IMR-90 (cell line): ENCODE results near the gene LCA5L. TPM values are rescaled to one million over a fixed set of nuclear protein-coding genes. Genes with fewer than 3 reads are reported as not detected.

Experiments used
- ATAC-seq: fragments of 200-7000 bp; cut with Tn5 transposase; 2 replicates; pipeline ENCODE4 v1.9.1; 2020; ENCODE audit warnings: low read depth, mild to moderate bottlenecking, moderate library complexity
- BruUV-seq: library from RNA; stranded (reverse); fragments of 400-500 nt; replicated peaks from 2 replicates; lab custom pipeline; 2021; lab: Mats Ljungman, UMichigan
- CTCF ChIA-PET: fragments of 300-600 bp; formaldehyde crosslinking; extraction: SDS; loops from one replicate; lab custom pipeline; 2021; ENCODE audit warnings: antibody characterized with exemption; lab: Yijun Ruan, JAX
- POLR2A ChIA-PET: fragments of 300-600 bp; sonication (Branson Sonifier 250); formaldehyde crosslinking; loops from one replicate; lab custom pipeline; 2022; ENCODE audit warnings: antibody characterized with exemption; ENCODE audit not compliant: unreplicated experiment; lab: Charles Lee
- DNase-seq: peaks from one replicate; pipeline ENCODE4 v3.0.0; 2013
- H2AFZ ChIP-seq: replicated peaks from 2 replicates; pipeline ENCODE3; 2013; ENCODE audit warnings: low read length, mild to moderate bottlenecking; ENCODE audit not compliant: poor library complexity
- H2AK5ac ChIP-seq: 2 replicates; pipeline ENCODE4 v1.6.1; 2013; ENCODE audit warnings: low read depth, low read length, inconsistent platforms
- H2AK9ac ChIP-seq: replicated peaks from 2 replicates; pipeline ENCODE3; 2013; ENCODE audit warnings: mild to moderate bottlenecking, low read depth, low read length, moderate library complexity; ENCODE audit not compliant: poor library complexity
- H2BK120ac ChIP-seq: 2 replicates; pipeline ENCODE4 v1.6.1; 2013; ENCODE audit warnings: low read depth, low read length, inconsistent platforms
- H2BK15ac ChIP-seq: 3 replicates; pipeline ENCODE4 v1.6.1; 2013; ENCODE audit warnings: low read depth, low read length, inconsistent platforms
- H2BK20ac ChIP-seq: 2 replicates; pipeline ENCODE4 v1.6.1; 2013; ENCODE audit warnings: low read depth, mild to moderate bottlenecking, inconsistent platforms, low read length, moderate library complexity
- H2BK5ac ChIP-seq: 2 replicates; pipeline ENCODE4 v1.6.1; 2013; ENCODE audit warnings: mild to moderate bottlenecking, low read depth, low read length, inconsistent platforms; ENCODE audit not compliant: poor library complexity, severe bottlenecking
- H3K14ac ChIP-seq: replicated peaks from 2 replicates; pipeline ENCODE4 v1.6.1; 2013; ENCODE audit warnings: low read depth, low read length, inconsistent platforms
- H3K18ac ChIP-seq: 2 replicates; pipeline ENCODE4 v1.6.1; 2013; ENCODE audit warnings: low read depth, low read length, control low read depth
- H3K23ac ChIP-seq: 2 replicates; pipeline ENCODE4 v1.6.1; 2013; ENCODE audit warnings: low read depth, low read length, inconsistent platforms
- H3K27ac ChIP-seq: 2 replicates; pipeline ENCODE4 v1.5.1; 2013; ENCODE audit warnings: mild to moderate bottlenecking, control low read depth, low read length; ENCODE audit not compliant: insufficient read depth
- H3K27me3 ChIP-seq: 2 replicates; pipeline ENCODE4 v1.6.1; 2013; ENCODE audit warnings: low read length; ENCODE audit not compliant: control insufficient read depth, insufficient read depth
- H3K36me3 ChIP-seq: 2 replicates; pipeline ENCODE4 v1.6.1; 2013; ENCODE audit warnings: low read length, mixed read lengths; ENCODE audit not compliant: control insufficient read depth, insufficient read depth
- H3K4ac ChIP-seq: 2 replicates; pipeline ENCODE4 v1.6.1; 2013; ENCODE audit warnings: low read depth, low read length, inconsistent platforms
- H3K4me1 ChIP-seq: 2 replicates; pipeline ENCODE4 v1.6.1; 2013; ENCODE audit warnings: low read length, mixed read lengths; ENCODE audit not compliant: control insufficient read depth, insufficient read depth
- H3K4me2 ChIP-seq: 2 replicates; pipeline ENCODE4 v1.6.1; 2013; ENCODE audit warnings: low read depth, mild to moderate bottlenecking, control low read depth, low read length, moderate library complexity
- H3K4me3 ChIP-seq: 2 replicates; pipeline ENCODE4 v1.5.1; 2013; ENCODE audit warnings: low read depth, mild to moderate bottlenecking, control low read depth, low read length, moderate library complexity; ENCODE audit not compliant: insufficient read depth
- H3K56ac ChIP-seq: 2 replicates; pipeline ENCODE4 v1.6.1; 2013; ENCODE audit warnings: low read length, inconsistent platforms; ENCODE audit not compliant: insufficient read depth; ENCODE audit errors: extremely low read depth
- H3K79me1 ChIP-seq, 2 experiments: 2 replicates each; pipeline ENCODE4 v1.6.1; 2013; ENCODE audit warnings: low read length in 2 of 2, inconsistent platforms in 1 of 2, low read depth in 1 of 2
- H3K9ac ChIP-seq: 2 replicates; pipeline ENCODE4 v1.6.1; 2013; ENCODE audit warnings: low read depth, low read length, control low read depth
- H3K9me1 ChIP-seq: 2 replicates; pipeline ENCODE4 v1.6.1; 2013; ENCODE audit warnings: low read length, inconsistent platforms; ENCODE audit not compliant: insufficient read depth
- H3K9me3 ChIP-seq: 2 replicates; pipeline ENCODE4 v1.6.1; 2013; ENCODE audit warnings: low read length; ENCODE audit not compliant: control insufficient read depth, insufficient read depth
- H4K20me1 ChIP-seq: 2 replicates; pipeline ENCODE4 v1.6.1; 2013; ENCODE audit warnings: low read length, inconsistent platforms; ENCODE audit not compliant: insufficient read depth
- H4K5ac ChIP-seq: 2 replicates; pipeline ENCODE4 v1.6.1; 2013; ENCODE audit warnings: mild to moderate bottlenecking, low read depth, low read length, control low read depth
- H4K8ac ChIP-seq, 2 experiments: 2 replicates each; pipeline ENCODE4 v1.6.1; 2013; ENCODE audit warnings: low read depth in 2 of 2, low read length in 2 of 2, control low read depth in 1 of 2, inconsistent platforms in 1 of 2
- H4K91ac ChIP-seq: 2 replicates; pipeline ENCODE4 v1.6.1; 2013; ENCODE audit warnings: low read depth, low read length, inconsistent platforms; ENCODE audit not compliant: insufficient read depth
- BHLHE40 ChIP-seq: fragments of 150-350 bp; IDR thresholded peaks from 2 replicates; pipeline ENCODE4 v1.6.1; 2016; ENCODE audit warnings: mild to moderate bottlenecking, low read depth, low read length
- CEBPB ChIP-seq: IDR thresholded peaks from 2 replicates; pipeline ENCODE4 v1.6.1; 2012; ENCODE audit warnings: low read depth, low read length, improper control_type of control experiment
- CHD1 ChIP-seq: IDR thresholded peaks from 2 replicates; pipeline ENCODE4 v1.6.1; 2012; ENCODE audit warnings: low read depth, low read length, improper control_type of control experiment
- FOS ChIP-seq: fragments of 150-350 bp; IDR thresholded peaks from 2 replicates; pipeline ENCODE4 v1.6.1; 2016; ENCODE audit warnings: low read depth, low read length
- MAFK ChIP-seq: IDR thresholded peaks from 2 replicates; pipeline ENCODE4 v1.6.1; 2012; ENCODE audit warnings: low read depth, low read length, improper control_type of control experiment
- MAZ ChIP-seq: IDR thresholded peaks from 2 replicates; pipeline ENCODE4 v1.6.1; 2012; ENCODE audit warnings: low read depth, mild to moderate bottlenecking, low read length, improper control_type of control experiment, moderate library complexity, borderline replicate concordance
- MXI1 ChIP-seq: IDR thresholded peaks from 2 replicates; pipeline ENCODE4 v1.6.1; 2012; ENCODE audit warnings: low read depth, mild to moderate bottlenecking, low read length, moderate library complexity, borderline replicate concordance
- NFE2L2 ChIP-seq: fragments of 150-350 bp; IDR thresholded peaks from 2 replicates; pipeline ENCODE4 v1.6.1; 2016; ENCODE audit warnings: low read depth, mild to moderate bottlenecking, low read length
- RCOR1 ChIP-seq: IDR thresholded peaks from 2 replicates; pipeline ENCODE4 v1.6.1; 2012; ENCODE audit warnings: mild to moderate bottlenecking, low read length, improper control_type of control experiment; ENCODE audit not compliant: insufficient replicate concordance
- RFX5 ChIP-seq: IDR thresholded peaks from 2 replicates; pipeline ENCODE4 v1.8.0; 2012; ENCODE audit warnings: low read depth, mild to moderate bottlenecking, low read length, moderate library complexity
- SMC3 ChIP-seq: fragments of 150-350 bp; IDR thresholded peaks from 2 replicates; pipeline ENCODE4 v1.6.1; 2016; ENCODE audit warnings: low read depth, mild to moderate bottlenecking, antibody characterized with exemption, low read length, moderate library complexity
- USF2 ChIP-seq: fragments of 150-350 bp; IDR thresholded peaks from 2 replicates; pipeline ENCODE4 v1.6.1; 2017; ENCODE audit warnings: mild to moderate bottlenecking, antibody characterized with exemption, low read length, low read depth
- WGBS, 2 experiments: methylation state at CpG; one replicate each; pipeline versions ENCODE4 v1.1.5 to v1.1.7; 2013; ENCODE audit warnings: missing lambda C conversion rate in 2 of 2; ENCODE audit not compliant: insufficient read length in 1 of 2; ENCODE audit errors: extremely low coverage in 2 of 2; 5-methylcytosine and 5-hydroxymethylcytosine counted together
- dilution Hi-C: fragments of 300-500 bp; cut with HindIII; formaldehyde crosslinking; loops from one replicate; pipeline ENCODE4 v1.14.3; 2018; ENCODE audit warnings: low sequenced_read_pairs; ENCODE audit not compliant: unreplicated experiment
- in situ Hi-C: fragments of 300-500 bp; cut with MboI; formaldehyde crosslinking; loops from 3 replicates; pipeline ENCODE4 v1.14.3; 2019; ENCODE audit warnings: low sequenced_read_pairs, inconsistent platforms, mixed read lengths
- intact Hi-C: fragments of 100-400 bp; cut with micrococcal nuclease; formaldehyde crosslinking; loops from 2 replicates; pipeline ENCODE4 v1.10.0; 2022
- polyA plus RNA-seq, 3 experiments: library from polyadenylated mRNA; depleted of rRNA; stranded (reverse); fragments of >200 nt; gene quantifications; 2 replicates each; pipeline ENCODE4 v1.2.3, GENCODE V29; 2012; ENCODE audit warnings: low replicate concordance in 1 of 3
- total RNA-seq: library from RNA; depleted of rRNA; stranded (reverse); fragments of >200 nt; gene quantifications from 2 replicates; pipeline ENCODE4 v1.2.3, GENCODE V29; 2012
- TF ChIP-seq, protein P1 (sequence below): conservative IDR thresholded peaks from 2 replicates; pipeline ENCODE4 v1.5.1; 2012; ENCODE audit warnings: mild to moderate bottlenecking, low read depth, low read length, improper control_type of control experiment

LCA5L gene
- total and polyA plus RNA-seq, 2 of the 4 experiments (the other 2 are of a cell fraction), result 0.18 to 0.26 TPM

DNA sequence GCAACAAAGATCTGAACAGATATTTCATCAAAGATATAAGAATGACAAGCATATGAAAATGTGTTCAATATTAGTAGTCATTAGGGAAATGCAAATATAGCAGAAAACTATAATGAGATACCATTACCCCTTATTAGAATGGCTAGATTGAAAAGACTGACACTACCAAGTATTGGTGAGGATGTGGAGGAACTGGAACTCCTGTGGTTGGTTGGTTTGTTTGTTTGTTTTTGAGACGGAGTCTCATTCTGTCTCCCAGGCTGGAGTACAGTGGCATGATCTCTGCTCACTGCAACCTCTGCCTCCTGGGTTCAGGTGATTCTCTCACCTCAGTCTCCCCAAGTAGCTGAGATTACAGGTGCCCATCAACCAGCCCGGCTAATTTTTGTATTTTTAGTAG lies 77.8 kb downstream of the LCA5L start:
- POLR2A ChIA-PET, result no interaction called here
- no peak overlapping the region for H3K18ac ChIP-seq
- no peak overlapping the region for H4K91ac ChIP-seq
- no peak overlapping the region for H2BK20ac ChIP-seq
- in situ Hi-C loops (no loop called here), intact Hi-C loops (no loop called here), dilution Hi-C loops (no loop called here)
- H3K14ac ChIP-seq, result no peak overlapping the region
- H3K36me3 ChIP-seq, result no peaks in the 10 kb centered on the region
- no peaks in the 10 kb centered on the region for H3K27me3 ChIP-seq
- no peak overlapping the region for H2BK5ac ChIP-seq
- H3K4ac ChIP-seq, result no peak overlapping the region
- H2AK5ac ChIP-seq, result no peak overlapping the region
- H2BK120ac ChIP-seq, result no peak overlapping the region
- H2BK15ac ChIP-seq, result no peak overlapping the region
- DNase-seq (no peak), ATAC-seq (no peak)
- no peak overlapping the region for H3K27ac ChIP-seq
- no peaks in the 10 kb centered on the region for H4K20me1 ChIP-seq
- H3K4me2 ChIP-seq, result no peak overlapping the region
- H4K8ac ChIP-seq, result no peak overlapping the region
- no peaks in the 10 kb centered on the region for H3K9me3 ChIP-seq
- no peak overlapping the region for H3K23ac ChIP-seq
- no peak overlapping the region for H2AFZ ChIP-seq
- CTCF ChIA-PET, result no interaction called here
- no peak overlapping the region for H4K5ac ChIP-seq
- peaks cover 15% of the 10 kb centered on the region for H3K4me1 ChIP-seq
- H3K56ac ChIP-seq, result no peak overlapping the region
- H3K9ac ChIP-seq, result no peak overlapping the region
- no TSS peak for BruUV-seq
- no CpG with 5 or more reads among the region's 2 CpGs for WGBS, 2 experiments
- no peak overlapping the region for H2AK9ac ChIP-seq
- peaks cover 8% of the 10 kb centered on the region for H3K9me1 ChIP-seq
- no peaks in the 10 kb centered on the region for H3K79me1 ChIP-seq
- TF ChIP-seq CEBPB (no peak), RCOR1 (no peak), MAZ (no peak), RFX5 (no peak), MXI1 (no peak), NFE2L2 (no peak), FOS (no peak), USF2 (no peak), SMC3 (no peak), CHD1 (no peak), BHLHE40 (no peak), MAFK (no peak)
- TF ChIP-seq, protein P1, sequence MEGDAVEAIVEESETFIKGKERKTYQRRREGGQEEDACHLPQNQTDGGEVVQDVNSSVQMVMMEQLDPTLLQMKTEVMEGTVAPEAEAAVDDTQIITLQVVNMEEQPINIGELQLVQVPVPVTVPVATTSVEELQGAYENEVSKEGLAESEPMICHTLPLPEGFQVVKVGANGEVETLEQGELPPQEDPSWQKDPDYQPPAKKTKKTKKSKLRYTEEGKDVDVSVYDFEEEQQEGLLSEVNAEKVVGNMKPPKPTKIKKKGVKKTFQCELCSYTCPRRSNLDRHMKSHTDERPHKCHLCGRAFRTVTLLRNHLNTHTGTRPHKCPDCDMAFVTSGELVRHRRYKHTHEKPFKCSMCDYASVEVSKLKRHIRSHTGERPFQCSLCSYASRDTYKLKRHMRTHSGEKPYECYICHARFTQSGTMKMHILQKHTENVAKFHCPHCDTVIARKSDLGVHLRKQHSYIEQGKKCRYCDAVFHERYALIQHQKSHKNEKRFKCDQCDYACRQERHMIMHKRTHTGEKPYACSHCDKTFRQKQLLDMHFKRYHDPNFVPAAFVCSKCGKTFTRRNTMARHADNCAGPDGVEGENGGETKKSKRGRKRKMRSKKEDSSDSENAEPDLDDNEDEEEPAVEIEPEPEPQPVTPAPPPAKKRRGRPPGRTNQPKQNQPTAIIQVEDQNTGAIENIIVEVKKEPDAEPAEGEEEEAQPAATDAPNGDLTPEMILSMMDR, result no peak
- no peak overlapping the region for H3K4me3 ChIP-seq
